ENCODE results near the gene PHACTR2.
"Not testable (repeated sequence)": the region's sequence is repeated elsewhere in the genome, so short reads cannot be mapped to it uniquely, and the experiment has no call there.

The PHACTR2 gene

DNA sequence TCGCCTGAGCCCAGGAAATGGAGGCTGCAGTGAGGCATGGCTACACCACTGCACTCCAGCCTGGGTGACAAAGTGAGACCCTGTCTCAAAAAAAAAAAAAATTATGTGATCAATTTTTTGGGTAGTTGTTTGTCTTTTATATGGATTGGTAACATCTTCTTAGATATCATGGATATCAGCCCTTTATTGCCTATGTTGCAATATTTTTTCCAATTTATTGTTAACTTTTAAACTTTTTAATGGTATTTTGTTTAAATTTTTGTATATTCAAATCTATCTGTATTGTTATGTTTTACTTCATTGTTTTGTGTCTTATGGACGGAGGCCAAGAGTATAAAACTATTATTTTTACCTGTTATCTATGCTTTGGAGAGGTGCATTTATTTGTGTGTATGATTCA is 133.0 kb downstream of the PHACTR2 start:
- DNase-seq (ENCODE audit: low read depth) = no peak

DNA sequence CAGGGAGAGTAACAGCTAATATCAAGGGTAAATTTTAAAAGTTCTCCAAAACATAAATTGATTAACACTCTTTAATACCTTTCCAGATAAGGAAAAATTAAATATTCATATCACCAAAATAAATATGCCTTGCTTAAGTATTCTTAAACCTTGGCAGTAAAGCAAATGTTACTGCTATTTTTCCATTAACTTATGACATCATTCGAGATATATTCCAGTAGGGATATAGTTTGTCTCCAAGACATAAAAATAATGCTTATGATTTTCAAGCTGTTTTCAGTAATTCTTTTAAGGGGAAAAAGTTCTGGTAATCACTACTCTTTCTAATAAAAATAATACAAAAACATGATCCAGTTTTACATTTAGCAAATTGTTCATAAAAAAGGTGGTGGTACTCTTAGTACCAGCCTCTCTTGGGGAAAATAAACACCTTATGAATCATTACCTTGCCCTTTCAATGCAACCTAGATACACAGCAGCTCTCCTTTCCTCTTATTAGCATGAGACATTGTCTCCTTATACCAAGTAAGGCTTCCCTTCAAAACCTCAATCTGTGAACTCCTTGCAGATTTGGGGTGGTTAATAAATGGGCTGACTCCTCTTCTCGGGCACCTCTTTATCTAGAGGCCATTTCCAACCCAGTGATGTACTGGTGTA is 133.9 kb downstream of the PHACTR2 start:
- DNase-seq (ENCODE audit: low read depth) = no peak

GRCh38 chr6:143817621-143818020 is 139.9 kb downstream of the PHACTR2 start:
- no peak for DNase-seq (ENCODE audit: low read depth)

GRCh38 chr6:143821359-143821758 is 143.6 kb downstream of the PHACTR2 start:
- DNase-seq (ENCODE audit: low read depth) = no peak

DNA sequence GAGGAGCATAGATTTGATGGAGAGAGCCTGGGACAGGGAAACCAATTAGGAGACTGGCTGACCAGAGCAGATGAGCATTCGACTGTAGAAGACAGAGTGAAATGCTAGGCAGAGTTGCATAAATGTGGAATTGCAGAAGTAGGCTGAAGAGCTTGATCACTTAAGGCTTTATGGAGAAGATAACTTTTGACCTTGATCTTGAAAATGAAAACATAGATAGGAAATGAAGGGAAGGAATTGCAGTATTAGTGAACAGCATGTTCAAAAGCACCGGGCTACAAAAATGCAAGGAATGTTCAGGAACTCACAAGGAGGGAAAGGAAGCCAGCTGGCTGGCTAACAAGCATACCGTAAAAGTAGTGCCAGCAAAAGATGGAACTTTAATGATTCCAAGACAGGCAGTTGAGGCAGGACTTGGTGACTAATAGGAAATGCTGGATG is 144.8 kb downstream of the PHACTR2 start:
- no peak for DNase-seq (ENCODE audit: low read depth)

GRCh38 chr6:143823548-143823947 is 145.8 kb downstream of the PHACTR2 start:
- DNase-seq (ENCODE audit: low read depth) = no peak

GRCh38 chr6:143828572-143828971 is 150.8 kb downstream of the PHACTR2 start:
- no peak for DNase-seq (ENCODE audit: low read depth)

DNA sequence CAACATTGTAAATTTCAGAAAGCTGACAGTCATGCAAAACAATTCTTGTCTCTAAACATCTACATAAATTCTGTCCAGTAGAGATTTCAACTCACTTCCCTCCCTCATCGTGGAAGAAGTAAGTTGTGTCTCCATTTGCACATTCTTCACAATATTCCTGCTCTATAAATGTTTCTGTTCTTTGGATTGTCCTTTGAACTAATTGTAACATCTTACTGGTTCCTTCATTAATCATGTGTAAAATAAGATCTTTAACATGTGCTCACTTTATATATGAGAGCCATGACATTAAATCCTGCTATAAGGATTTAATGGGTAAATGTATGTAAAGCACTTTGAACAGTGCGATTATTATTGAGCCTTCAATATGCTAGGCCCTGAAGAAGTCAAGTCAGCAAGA is 158.4 kb downstream of the PHACTR2 start:
- no peak for DNase-seq (ENCODE audit: low read depth)

DNA sequence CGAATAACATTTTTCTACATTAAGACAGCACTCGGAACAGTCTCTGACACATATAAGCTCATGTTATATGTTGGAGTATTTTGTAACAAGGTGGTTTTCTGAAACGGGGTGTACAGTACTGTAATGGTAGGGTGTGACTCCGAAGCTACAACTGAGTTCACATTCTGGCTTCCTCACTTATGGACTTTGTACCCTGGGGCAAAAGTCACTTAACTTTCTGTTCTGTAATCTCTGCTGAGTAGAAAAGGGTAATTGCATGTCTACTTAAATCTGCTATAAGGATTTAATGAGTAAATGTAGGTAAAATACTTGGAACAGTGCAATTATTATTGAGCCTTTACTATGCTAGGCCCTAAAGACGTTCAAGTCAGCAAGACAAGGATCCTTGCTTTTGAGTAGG is 160.6 kb downstream of the PHACTR2 start:
- DNase-seq (ENCODE audit: low read depth) = no peak

DNA sequence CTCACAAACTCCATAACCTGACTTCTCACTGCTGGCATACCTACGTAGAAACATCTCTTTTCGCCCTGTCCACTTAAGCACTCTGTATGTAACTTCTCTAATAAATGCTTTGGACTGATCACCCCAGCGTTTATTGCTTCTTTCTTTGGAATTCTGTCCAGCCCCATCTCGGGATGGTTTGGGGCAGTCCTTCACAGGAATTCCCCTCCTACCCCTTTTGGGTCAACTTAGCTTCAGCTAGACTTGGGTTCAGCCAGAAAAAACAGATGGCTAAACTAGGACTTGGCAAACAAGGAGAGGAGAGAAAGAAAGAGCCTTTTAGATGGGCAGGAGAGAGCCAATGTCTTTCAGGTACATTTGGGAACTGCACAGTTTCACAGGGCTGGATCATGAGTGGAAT is 161.4 kb downstream of the PHACTR2 start:
- no peak for DNase-seq (ENCODE audit: low read depth)

DNA sequence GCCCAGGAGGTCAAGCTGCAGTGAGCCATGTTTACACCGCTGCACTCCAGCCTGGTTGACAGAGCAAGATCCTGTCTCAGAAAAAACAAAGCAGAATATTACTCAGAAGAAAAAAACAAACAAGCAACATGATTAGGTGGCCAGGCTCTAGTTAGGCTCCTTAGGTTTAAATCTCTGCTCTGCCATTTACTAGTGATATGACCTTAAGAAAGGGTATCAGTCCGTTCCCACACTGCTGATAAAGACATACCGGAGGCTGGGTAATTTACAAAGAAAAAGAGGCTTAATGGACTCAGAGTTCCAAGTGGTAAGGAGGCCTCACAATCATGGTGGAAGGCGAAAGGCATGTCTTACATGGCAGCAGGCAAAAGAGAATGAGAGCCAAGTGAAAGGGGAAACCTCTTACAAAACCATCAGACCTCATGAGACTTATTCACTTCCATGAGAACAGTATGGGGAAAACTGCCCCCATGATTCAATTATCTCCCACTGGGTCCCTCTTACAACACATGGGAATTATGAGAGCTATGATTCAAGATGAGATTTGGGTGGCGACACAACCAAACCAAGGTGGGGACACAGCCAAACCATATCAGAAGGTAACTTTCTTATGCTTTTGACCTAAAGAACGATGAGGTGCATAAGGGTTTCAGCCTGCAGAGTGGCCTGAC is 163.0 kb downstream of the PHACTR2 start:
- no peak for DNase-seq (ENCODE audit: low read depth)

- no peak for DNase-seq (ENCODE audit: low read depth)
Measured at GRCh38 chr6:143842461-143842901, 164.7 kb downstream of the PHACTR2 start.

GRCh38 chr6:143842902-143843676 is 165.3 kb downstream of the PHACTR2 start, which contains the start of gene LTV1:
Gene LTV1, plus strand, starts transcription at chr6:143843338. Its CDS starts 140 bp downstream, at chr6:143843478.
- peak; percentile 85 for DNase-seq (ENCODE audit: low read depth)

GRCh38 chr6:143843677-143843999 is 165.9 kb downstream of the PHACTR2 start:
- DNase-seq (ENCODE audit: low read depth) = no peak

DNA sequence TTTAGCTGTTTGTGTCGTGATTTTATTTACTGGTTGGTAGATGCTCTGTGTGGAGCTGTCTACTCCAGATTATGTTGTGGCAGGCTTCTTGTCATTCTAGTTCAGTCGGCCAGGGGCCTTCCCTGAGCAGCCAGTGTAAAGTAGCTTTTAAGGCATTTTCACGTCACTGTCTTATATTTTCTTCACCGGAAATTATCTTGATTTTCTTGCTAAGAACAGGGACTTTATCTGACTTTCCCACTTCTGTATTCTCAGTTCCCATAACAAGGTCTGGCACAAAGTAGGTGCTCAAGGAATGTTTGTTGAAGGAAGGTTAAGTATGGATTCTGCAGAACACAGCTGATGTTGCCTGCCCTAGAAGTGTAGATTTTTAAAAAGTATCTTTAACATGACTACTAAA is 166.2 kb downstream of the PHACTR2 start:
- DNase-seq (ENCODE audit: low read depth) = no peak

DNA sequence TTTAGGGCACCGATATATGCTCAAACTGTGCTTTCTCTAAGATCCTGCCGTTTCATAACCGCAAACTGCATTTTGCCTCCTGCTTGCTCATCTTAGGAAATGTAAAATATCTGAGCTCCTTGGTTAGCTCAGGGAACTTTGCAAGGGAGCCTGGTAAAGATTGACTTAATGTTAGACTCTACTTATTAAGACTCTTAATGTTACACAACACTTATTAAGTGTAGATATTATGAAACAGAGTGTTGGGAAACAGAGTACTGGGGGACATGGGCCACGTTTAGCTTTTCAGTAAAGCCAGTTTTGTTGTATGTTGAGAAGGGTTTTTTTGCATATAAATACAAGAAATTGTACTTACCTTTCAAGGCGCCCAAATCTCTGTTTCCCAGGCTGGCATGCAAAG is 167.3 kb downstream of the PHACTR2 start:
- no peak for DNase-seq (ENCODE audit: low read depth)

DNA sequence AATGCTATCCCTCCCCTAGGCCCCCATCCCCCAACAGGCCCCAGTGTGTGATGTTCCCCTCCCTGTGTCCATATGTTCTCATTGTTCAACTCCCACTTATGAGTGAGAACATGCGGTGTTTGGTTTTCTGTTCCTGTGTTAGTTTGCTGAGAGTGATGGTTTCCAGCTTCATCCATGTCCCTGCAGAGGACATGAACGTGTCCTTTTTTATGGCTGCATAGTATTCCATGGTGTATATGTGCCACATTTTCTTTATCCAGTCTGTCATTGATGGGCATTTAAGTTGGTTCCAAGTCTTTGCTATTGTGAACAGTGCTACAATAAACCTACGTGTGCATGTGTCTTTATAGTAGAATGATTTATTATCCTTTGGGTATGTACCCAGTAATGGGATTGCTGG is 173.9 kb downstream of the PHACTR2 start:
- DNase-seq (ENCODE audit: low read depth) = not testable (repeated sequence)

- DNase-seq (ENCODE audit: low read depth) = not testable (repeated sequence)
Measured at GRCh38 chr6:143855057-143855456, 177.3 kb downstream of the PHACTR2 start.

DNA sequence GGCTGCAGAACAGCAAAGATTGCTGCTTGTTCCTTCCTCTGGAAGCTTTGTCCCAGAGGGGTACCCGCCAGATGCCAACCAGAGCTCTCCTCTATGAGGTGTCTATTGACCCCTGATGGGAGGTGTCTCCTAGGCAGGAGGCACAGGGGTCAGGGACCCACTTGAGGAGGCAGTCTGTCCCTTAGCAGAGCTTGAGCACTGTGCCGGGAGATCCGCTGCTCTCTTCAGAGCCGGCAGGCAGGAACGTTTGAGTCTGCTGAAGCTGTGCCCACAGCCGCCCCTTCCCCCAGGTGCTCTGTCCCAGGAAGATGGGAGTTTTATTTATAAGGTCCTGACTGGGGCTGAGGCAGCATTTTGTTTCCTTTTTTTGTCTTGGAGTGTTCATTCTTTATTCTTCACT is 179.0 kb downstream of the PHACTR2 start:
- DNase-seq (ENCODE audit: low read depth) = not testable (repeated sequence)

DNA sequence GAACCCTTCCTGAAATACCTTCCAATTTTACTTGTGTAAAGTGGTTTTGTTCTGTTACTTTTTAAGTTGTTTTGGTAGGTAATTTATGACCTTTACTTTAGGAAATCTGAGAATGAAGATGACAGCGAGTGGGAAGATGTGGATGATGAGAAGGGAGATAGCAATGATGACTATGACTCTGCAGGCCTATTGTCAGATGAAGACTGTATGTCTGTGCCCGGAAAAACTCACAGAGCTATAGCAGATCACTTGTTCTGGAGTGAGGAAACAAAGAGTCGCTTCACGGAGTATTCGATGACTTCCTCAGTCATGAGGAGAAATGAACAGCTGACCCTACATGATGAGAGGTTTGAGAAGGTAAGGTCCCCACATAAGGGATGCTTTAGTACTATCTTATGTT is 179.9 kb downstream of the PHACTR2 start:
- no peak for DNase-seq (ENCODE audit: low read depth)

GRCh38 chr6:143859891-143860660 is 182.3 kb downstream of the PHACTR2 start:
- no peak for DNase-seq (ENCODE audit: low read depth)

- DNase-seq (ENCODE audit: low read depth) = no peak
Measured at GRCh38 chr6:143863771-143864170, 186.0 kb downstream of the PHACTR2 start.
